SKM-1 (cell line): ENCODE measurements around the gene GABRR2.
"Not testable (repeated sequence)": the region's sequence is repeated elsewhere in the genome, so short reads cannot be mapped to it uniquely, and the experiment has no call there.

Experiments
- DNase-seq: peaks from one replicate; lab custom pipeline; 2025; ENCODE audit not compliant: unreplicated experiment; lab: John Stamatoyannopoulos, UW

GABRR2 gene

GRCh38 chr6:89295116-89295515 lies 20.0 kb downstream of the GABRR2 start:
- not testable (repeated sequence) for DNase-seq

GRCh38 chr6:89291256-89291819 lies 23.8 kb downstream of the GABRR2 start:
- no peak for DNase-seq

DNA sequence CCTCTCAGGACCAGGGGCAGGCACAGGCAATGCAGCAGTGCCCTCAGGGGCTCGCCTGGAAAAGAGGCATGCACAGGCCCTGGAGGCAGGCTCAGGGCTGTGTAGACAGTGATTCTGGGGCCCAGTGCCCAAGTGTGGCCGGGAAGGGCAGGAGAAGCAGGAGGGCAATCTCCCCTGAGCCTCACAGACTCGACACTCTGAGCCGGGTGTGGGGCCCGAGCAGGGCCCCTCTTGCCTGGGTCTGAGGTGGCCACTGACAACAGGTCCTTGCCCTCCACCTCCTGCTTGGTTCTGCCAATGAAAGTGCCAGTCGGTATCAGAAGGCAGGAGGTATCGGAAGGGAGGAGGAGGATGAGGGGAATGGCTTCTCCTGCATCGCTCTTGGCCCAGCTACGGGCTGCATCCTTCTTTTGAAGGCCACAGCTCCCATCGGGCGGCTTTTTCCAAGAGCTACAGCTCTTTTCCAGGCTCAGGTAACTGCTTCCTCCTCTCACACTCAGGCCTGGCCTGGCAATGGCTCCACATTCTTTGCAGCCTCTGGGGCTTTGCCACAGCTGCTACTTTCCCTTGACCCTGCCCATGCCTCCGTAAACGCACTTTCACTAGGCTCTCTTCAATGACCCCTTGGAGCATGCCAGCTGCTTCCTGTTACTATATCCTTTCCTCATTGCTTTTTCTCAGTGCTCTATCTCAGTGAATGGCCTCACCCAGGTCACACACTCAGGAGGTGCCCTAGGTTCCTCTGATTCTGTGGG lies 24.5 kb downstream of the GABRR2 start:
- DNase-seq = no peak

DNA sequence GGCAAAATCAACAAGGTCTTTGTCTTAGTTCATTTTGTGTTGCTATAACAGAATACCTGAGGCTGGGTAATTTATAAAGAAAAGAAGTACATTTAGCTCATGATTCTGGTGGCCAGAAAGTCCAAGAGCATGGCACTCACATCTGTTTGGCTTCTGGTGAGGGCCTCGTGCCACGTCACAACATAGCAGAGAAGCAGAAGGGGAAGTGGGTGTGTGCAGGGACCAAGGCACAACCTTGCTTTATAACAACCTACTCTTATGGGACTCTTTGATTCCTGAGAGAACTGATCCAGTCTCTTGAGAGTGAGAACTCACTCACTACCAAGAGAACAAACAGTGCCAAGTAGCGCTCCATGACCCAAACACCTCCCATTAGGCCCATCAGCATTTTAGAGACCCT lies 25.4 kb downstream of the GABRR2 start:
- DNase-seq = no peak

GRCh38 chr6:89287351-89288028 lies 27.6 kb downstream of the GABRR2 start:
- no peak for DNase-seq

GRCh38 chr6:89286516-89286915 lies 28.6 kb downstream of the GABRR2 start:
- no peak for DNase-seq

- no peak for DNase-seq
These were observed 29.9 kb downstream of the GABRR2 start for GRCh38 chr6:89284963-89285735.

DNA sequence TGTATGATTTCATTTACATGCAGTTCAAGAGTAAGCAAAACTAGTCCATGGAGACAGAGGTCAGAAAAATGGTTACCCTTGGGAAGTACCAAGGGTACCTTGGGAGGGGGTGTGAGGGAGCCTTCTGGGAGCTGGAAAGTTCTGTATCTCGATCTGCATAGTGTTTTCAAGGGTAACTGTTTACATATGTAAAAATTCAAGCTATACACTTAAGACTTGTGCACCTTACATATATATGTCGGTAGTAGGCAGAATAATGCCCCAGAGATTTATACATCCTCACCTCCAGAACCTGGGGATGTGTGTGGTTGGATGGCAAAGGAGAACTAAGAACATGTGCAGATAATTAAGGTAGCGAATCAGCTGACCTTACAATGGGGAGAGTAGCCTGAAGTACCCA lies 31.0 kb downstream of the GABRR2 start:
- no peak for DNase-seq

GRCh38 chr6:89282749-89283148 lies 32.4 kb downstream of the GABRR2 start:
- DNase-seq = no peak

DNA sequence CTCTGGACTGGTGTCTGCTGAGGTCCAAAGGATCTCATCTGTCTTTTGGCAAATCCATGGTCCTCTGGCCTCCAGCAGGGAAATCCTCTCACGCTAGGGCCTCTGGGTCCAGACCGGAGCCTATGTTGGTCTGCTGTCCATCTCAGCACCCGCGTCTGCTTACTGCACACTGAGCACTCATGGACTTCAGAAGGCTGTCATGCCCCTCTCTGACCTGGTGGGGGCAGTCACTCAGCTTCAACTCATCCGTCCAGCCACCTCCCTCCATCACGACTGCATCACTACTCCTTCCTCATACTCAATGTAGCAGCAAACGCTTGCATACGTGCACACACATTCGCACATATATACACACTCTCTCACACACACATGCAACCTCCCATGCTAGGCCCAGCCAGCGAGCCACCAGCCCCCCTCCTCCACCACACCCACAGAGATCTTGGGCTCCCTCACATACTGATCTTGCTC lies 33.3 kb downstream of the GABRR2 start:
- DNase-seq = peak; percentile 77

DNA sequence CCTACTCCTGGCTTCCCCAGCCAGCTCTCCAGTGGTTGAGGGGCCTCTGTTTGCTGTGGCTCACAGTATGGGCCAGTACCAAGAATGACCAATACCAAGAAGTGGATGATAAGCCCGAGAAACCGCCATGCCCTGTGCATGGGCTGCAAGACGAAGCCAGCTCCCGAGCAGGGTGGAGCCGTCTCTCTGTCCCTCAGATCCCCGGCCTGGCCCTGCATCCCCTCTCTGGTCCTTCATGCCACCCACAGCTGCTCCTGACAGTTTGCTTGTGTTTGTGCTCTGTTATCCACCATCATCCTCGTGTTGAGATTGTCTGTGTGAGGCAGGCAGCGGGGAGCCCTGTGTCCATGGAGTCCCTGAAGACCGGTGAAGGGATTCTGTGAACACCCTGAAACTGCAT lies 36.1 kb downstream of the GABRR2 start:
- no peak for DNase-seq

GRCh38 chr6:89275900-89276299 lies 39.2 kb downstream of the GABRR2 start:
- no peak for DNase-seq

DNA sequence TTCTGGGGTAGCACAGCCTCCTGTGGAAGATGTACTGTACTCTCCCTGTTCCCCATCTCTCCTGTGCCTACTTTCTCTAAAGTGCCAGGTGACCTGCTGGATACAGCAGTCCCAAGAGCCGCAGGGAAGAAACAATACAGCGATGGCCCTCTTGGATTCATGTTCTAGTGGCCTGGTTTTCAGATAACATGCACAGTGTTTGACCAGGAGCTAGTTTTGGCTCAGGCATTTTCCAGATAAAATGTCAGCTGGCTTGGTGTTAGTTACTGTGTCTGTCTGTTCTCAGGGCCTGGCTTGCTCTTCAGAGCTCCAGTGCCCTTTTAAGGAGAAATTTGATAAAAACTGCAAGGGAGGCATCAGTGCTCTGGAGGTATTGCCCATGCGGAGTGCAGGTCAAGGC lies 41.3 kb downstream of the GABRR2 start:
- no peak for DNase-seq

- no peak for DNase-seq
These were observed 42.5 kb downstream of the GABRR2 start for GRCh38 chr6:89272596-89272995.

DNA sequence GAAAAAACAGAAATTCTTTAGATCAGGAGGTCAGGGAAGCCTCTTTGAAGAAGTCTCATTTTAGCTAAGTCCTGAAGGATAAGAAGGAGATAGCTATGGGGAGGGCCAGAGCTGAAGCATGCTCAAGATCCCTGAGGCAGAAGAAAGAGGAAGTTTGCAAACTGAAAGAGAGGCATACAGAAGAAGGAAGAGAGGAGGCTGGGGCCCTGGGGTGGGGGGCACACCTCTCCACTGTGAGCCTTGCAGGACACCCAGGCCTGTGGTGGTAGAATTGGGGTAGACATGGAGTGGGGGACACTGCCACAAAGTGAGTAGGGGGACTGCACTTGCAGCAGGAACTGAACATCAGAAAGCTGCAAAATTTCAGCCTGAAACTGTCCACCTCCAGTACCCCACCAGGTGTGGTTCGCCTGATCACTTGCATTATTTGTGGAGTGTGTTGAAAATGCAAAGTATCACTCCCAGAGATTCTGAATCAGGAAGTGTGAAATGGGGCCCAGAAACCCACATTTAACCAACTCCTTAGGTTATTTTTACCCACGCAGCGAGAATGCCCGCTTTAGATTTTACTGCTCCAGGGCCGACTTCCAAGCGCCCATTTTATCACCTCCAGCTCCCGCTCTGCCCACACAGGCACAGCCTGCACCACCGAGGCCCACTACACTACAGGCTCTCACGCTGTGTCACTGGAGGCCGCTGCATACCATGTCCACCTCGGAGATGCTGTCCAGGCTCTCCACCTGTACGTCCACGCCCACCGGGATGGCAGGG lies 44.0 kb downstream of the GABRR2 start:
- DNase-seq = peak; percentile 81

- no peak for DNase-seq
These were observed 45.1 kb downstream of the GABRR2 start for GRCh38 chr6:89269981-89270380.

GRCh38 chr6:89269252-89269651 lies 45.8 kb downstream of the GABRR2 start:
- no peak for DNase-seq

DNA sequence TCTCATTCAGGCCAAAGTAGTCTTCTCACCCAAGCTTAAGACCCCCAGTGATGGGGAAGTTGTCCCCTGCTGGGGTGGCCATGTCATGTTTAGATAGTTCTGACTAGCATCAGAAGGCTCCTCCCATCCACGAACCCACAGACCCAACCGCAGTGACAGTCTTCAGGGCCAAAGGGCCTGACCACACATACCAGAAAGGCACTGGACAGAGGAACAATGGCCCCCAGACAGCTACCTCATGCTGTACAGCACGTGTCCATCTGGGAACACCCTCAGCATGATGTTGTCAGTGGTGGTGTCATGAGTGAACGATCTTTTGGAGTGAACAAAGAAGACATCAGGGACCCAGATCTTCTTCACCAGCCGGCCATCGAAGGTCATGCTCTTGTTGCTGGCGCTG lies 46.3 kb downstream of the GABRR2 start:
- no peak for DNase-seq

DNA sequence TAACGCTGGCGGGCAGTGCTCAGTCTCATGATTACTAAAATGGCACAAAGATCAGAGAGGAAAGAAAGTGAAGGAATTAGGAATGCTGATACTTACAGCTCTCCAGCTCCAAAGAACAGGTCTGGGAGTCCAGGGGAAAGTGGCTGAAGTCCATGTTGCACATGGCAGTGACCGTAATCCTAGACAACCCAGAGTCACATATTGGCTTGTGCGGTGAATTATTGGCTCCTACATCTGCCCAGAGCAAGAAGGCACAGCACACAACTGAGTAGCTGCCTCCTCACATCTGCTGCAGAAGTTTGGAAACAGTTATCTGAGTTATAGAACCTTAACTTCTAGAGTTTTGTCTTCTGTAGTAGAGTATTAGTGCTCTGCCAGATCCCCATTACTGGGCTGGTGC lies 47.2 kb downstream of the GABRR2 start:
- DNase-seq = no peak

- no peak for DNase-seq
These were observed 50.8 kb downstream of the GABRR2 start for GRCh38 chr6:89264296-89264695.

DNA sequence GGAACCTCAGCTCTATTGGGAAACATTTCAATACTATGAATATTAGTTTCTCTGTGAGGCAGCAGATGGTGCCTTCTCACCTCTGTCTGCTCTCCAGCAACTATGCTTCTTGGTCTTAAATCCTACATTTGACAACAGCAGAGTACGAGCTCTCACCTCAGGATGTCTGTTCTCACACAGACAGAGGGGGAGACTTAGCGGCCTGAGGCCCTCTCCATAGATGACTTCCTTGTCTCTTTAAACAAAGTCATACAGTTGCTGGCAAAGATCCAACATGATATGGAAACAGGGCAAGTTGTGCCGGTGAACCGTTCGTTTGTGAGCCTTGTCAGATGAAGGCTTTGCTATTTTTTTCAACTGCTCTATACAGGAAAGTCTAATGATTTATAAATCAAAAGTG lies 54.3 kb downstream of the GABRR2 start:
- DNase-seq = peak; percentile 26
